Skeletal muscle satellite cell (primary cell): ENCODE data around the gene CUX1.
"Not testable (repeated sequence)": the region's sequence is repeated elsewhere in the genome, so short reads cannot be mapped to it uniquely, and the experiment has no call there.

Experiments used
- H3K27me3 ChIP-seq: 2 replicates; pipeline ENCODE4 v1.7.0; 2013; ENCODE audit warnings: low read length; ENCODE audit not compliant: control insufficient read depth, insufficient read depth
- H3K36me3 ChIP-seq: 2 replicates; pipeline ENCODE4 v1.7.0; 2013; ENCODE audit warnings: mild to moderate bottlenecking, control low read depth, low read length; ENCODE audit not compliant: insufficient read depth
- H3K4me1 ChIP-seq: 2 replicates; pipeline ENCODE4 v1.7.0; 2013; ENCODE audit warnings: low read length; ENCODE audit not compliant: control insufficient read depth, insufficient read depth
- H3K4me2 ChIP-seq: 2 replicates; pipeline ENCODE4 v1.7.0; 2013; ENCODE audit warnings: mild to moderate bottlenecking, low read length
- H3K4me3 ChIP-seq: 2 replicates; pipeline ENCODE4 v1.7.0; 2013; ENCODE audit warnings: low read length
- H3K9ac ChIP-seq: 2 replicates; pipeline ENCODE4 v1.7.0; 2013; ENCODE audit warnings: mild to moderate bottlenecking, low read depth, low read length, moderate library complexity
- H3K9me3 ChIP-seq: replicated peaks from 2 replicates; pipeline ENCODE4 v1.7.0; 2013; ENCODE audit warnings: mild to moderate bottlenecking, control low read depth, low read length

The CUX1 gene

GRCh38 chr7:102223184-102223583 is 405.8 kb downstream of the CUX1 start:
- Histone ChIP-seq H3K9ac (no peak overlapping the region), H3K4me2 (no peak overlapping the region), H3K36me3 (no peaks in the 10 kb centered on the region), H3K4me3 (no peak overlapping the region), H3K27me3 (no peaks in the 10 kb centered on the region), H3K9me3 (no peaks in the 10 kb centered on the region), H3K4me1 (peaks cover 23% of the 10 kb centered on the region)

GRCh38 chr7:102225025-102225424 is 407.6 kb downstream of the CUX1 start:
- no peak overlapping the region for H3K9ac ChIP-seq
- H3K36me3 ChIP-seq = no peaks in the 10 kb centered on the region

GRCh38 chr7:102227371-102227770 is 409.9 kb downstream of the CUX1 start:
- Histone ChIP-seq H3K4me1 (peaks cover 2% of the 10 kb centered on the region), H3K9ac (no peak overlapping the region), H3K36me3 (no peaks in the 10 kb centered on the region), H3K27me3 (no peaks in the 10 kb centered on the region), H3K4me2 (no peak overlapping the region), H3K4me3 (no peak overlapping the region), H3K9me3 (no peaks in the 10 kb centered on the region)

More at GRCh38 chr7:102225025-102225424, 407.6 kb downstream of the CUX1 start:
- Histone ChIP-seq H3K4me3 (no peak overlapping the region), H3K4me1 (peaks cover 23% of the 10 kb centered on the region), H3K4me2 (no peak overlapping the region), H3K27me3 (no peaks in the 10 kb centered on the region), H3K9me3 (no peaks in the 10 kb centered on the region)

GRCh38 chr7:102228935-102229334 is 411.5 kb downstream of the CUX1 start:
- Histone ChIP-seq H3K9ac (no peak overlapping the region), H3K4me1 (no peaks in the 10 kb centered on the region), H3K27me3 (no peaks in the 10 kb centered on the region), H3K9me3 (no peaks in the 10 kb centered on the region), H3K4me2 (no peak overlapping the region), H3K36me3 (peaks cover 4% of the 10 kb centered on the region), H3K4me3 (no peak overlapping the region)

GRCh38 chr7:102230162-102230561 is 412.7 kb downstream of the CUX1 start:
- not testable (repeated sequence) for H3K9me3 ChIP-seq, H3K4me1 ChIP-seq, H3K4me3 ChIP-seq, H3K36me3 ChIP-seq, H3K27me3 ChIP-seq, H3K9ac ChIP-seq, H3K4me2 ChIP-seq

- no peak overlapping the region for H3K9ac ChIP-seq
- no peak overlapping the region for H3K4me3 ChIP-seq
- H3K27me3 ChIP-seq = no peaks in the 10 kb centered on the region
- peaks cover 7% of the 10 kb centered on the region for H3K36me3 ChIP-seq
- H3K4me2 ChIP-seq = no peak overlapping the region
- H3K9me3 ChIP-seq = no peaks in the 10 kb centered on the region
- no peaks in the 10 kb centered on the region for H3K4me1 ChIP-seq
These were observed 413.2 kb downstream of the CUX1 start for GRCh38 chr7:102230593-102230992.

- no peaks in the 10 kb centered on the region for H3K9me3 ChIP-seq
- peaks cover 7% of the 10 kb centered on the region for H3K36me3 ChIP-seq
- H3K4me1 ChIP-seq = no peaks in the 10 kb centered on the region
- no peak overlapping the region for H3K9ac ChIP-seq
- no peaks in the 10 kb centered on the region for H3K27me3 ChIP-seq
- H3K4me3 ChIP-seq = no peak overlapping the region
- no peak overlapping the region for H3K4me2 ChIP-seq
These were observed 415.3 kb downstream of the CUX1 start for GRCh38 chr7:102232611-102233286.

- Histone ChIP-seq H3K4me3 (no peak overlapping the region), H3K4me1 (no peaks in the 10 kb centered on the region), H3K4me2 (no peak overlapping the region), H3K36me3 (peaks cover 7% of the 10 kb centered on the region), H3K9me3 (no peaks in the 10 kb centered on the region), H3K9ac (no peak overlapping the region), H3K27me3 (no peaks in the 10 kb centered on the region)
These were observed 416.7 kb downstream of the CUX1 start for GRCh38 chr7:102234131-102234530.

- no peak overlapping the region for H3K9ac ChIP-seq
- H3K4me1 ChIP-seq = no peaks in the 10 kb centered on the region
- no peaks in the 10 kb centered on the region for H3K9me3 ChIP-seq
- H3K4me2 ChIP-seq = no peak overlapping the region
- H3K36me3 ChIP-seq = peaks cover 7% of the 10 kb centered on the region
- no peak overlapping the region for H3K4me3 ChIP-seq
- H3K27me3 ChIP-seq = no peaks in the 10 kb centered on the region
These were observed 417.6 kb downstream of the CUX1 start for GRCh38 chr7:102234801-102235550.

- Histone ChIP-seq H3K4me2 (no peak overlapping the region), H3K4me3 (no peak overlapping the region), H3K4me1 (no peaks in the 10 kb centered on the region), H3K27me3 (no peaks in the 10 kb centered on the region), H3K36me3 (peaks cover 7% of the 10 kb centered on the region), H3K9me3 (no peaks in the 10 kb centered on the region), H3K9ac (no peak overlapping the region)
These were observed 418.7 kb downstream of the CUX1 start for GRCh38 chr7:102236102-102236501.

GRCh38 chr7:102236592-102237287 is 419.3 kb downstream of the CUX1 start:
- no peaks in the 10 kb centered on the region for H3K9me3 ChIP-seq
- no peaks in the 10 kb centered on the region for H3K4me1 ChIP-seq
- no peak overlapping the region for H3K4me3 ChIP-seq
- no peak overlapping the region for H3K4me2 ChIP-seq
- peaks cover 7% of the 10 kb centered on the region for H3K36me3 ChIP-seq
- no peak overlapping the region for H3K9ac ChIP-seq
- no peaks in the 10 kb centered on the region for H3K27me3 ChIP-seq
